ENCODE results near the gene TNNC2.
A peak's percentile ranks its signal among the peaks of the same experiment; 100 is the strongest.
"Not testable (repeated sequence)": the region's sequence is repeated elsewhere in the genome, so short reads cannot be mapped to it uniquely, and the experiment has no call there.

Gene TNNC2

GRCh38 chr20:45798935-45799642, 28.0 kb downstream of the TNNC2 start:
- Histone ChIP-seq H3K4me1 (no peaks in the 10 kb centered on the region), H3K9me3 (no peaks in the 10 kb centered on the region), H3K27me3 (ENCODE audit: low read depth) (no peaks in the 10 kb centered on the region), H3K4me3 (no peak overlapping the region), H3K36me3 (replicated peaks) (peaks cover 39% of the 10 kb centered on the region)
- peak; percentile 57 to 78 for DNase-seq (ENCODE audit: low spot score in 2 of 2)
- in situ Hi-C loops (cut with MboI; ENCODE audit: low sequenced_read_pairs), result no loop called here

DNA sequence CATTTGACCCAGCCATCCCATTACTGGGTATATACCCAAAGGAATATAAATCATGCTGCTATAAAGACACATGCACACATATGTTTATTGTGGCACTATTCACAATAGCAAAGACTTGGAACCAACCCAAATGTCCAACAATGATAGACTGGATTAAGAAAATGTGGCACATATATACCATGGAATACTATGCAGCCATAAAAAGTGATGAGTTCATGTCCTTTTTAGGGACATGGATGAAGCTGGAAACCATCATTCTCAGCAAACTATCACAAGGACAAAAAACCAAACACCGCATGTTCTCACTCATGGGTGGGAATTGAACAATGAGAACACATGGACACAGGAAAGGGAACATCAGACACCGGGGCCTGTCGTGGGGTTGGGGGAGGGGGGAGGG, 29.2 kb downstream of the TNNC2 start:
- H3K9me3 ChIP-seq; DNase-seq (ENCODE audit: low spot score in 2 of 2); in situ Hi-C loops (cut with MboI; ENCODE audit: low sequenced_read_pairs); H3K4me1 ChIP-seq; H3K4me3 ChIP-seq; H3K27me3 ChIP-seq (ENCODE audit: low read depth): not testable (repeated sequence)
- H3K36me3 ChIP-seq (replicated peaks), result peaks cover 34% of the 10 kb centered on the region

DNA sequence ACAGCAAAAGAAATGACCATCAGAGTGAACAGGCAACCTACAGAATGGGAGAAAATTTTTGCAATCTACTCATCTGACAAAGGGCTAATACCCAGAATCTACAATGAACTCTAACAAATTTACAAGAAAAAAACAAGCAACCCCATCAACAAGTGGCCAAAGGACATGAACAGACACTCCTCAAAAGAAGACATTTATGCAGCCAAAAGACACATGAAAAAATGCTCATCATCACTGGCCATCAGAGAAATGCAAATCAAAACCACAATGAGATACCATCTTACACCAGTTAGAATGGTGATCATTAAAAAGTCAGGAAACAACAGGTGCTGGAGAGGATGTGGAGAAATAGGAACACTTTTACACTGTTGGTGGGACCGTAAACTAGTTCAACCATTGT, 29.6 kb downstream of the TNNC2 start:
- in situ Hi-C loops (cut with MboI; ENCODE audit: low sequenced_read_pairs); DNase-seq (ENCODE audit: low spot score in 2 of 2); H3K9me3 ChIP-seq; H3K4me3 ChIP-seq; H3K27me3 ChIP-seq (ENCODE audit: low read depth); H3K4me1 ChIP-seq: not testable (repeated sequence)
- H3K36me3 ChIP-seq (replicated peaks), result peaks cover 34% of the 10 kb centered on the region

DNA sequence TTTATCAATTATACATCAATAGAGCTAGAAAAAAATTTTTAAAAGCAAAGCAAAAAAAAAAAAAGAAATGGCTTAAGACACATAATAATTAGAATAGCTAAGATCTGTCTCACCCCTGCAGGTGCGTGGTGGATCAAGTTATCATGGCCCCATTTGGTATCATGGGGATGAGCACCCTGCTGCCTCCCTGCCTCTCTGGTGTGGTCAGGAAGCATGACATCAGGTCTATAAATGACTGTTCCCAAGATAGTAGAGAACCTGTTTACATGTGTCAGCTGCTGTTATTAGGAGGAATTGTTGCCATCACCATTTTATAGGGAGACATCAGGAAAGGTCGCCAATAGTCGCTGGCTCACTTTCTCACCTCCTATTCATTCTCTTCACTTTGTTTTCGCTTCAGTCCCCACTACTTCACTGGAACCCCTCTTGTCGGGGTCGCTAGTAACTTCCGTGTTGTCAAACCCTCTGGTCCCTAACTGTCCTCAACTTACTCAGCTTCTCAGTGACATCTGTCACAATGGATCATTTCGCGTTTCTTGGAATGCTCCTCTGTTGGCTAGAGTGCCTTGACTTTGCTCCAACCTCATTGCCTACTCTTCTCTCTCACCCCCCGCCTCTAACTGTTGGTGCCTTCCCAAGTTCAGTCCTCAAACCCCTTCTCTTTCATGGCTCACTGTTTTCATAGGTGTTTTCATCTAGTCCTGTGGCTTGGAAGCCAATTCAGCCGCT, 30.6 kb downstream of the TNNC2 start:
- in situ Hi-C loops (cut with MboI; ENCODE audit: low sequenced_read_pairs), result no loop called here
- Histone ChIP-seq H3K4me1 (no peaks in the 10 kb centered on the region), H3K9me3 (no peaks in the 10 kb centered on the region), H3K4me3 (no peak overlapping the region), H3K27me3 (ENCODE audit: low read depth) (no peaks in the 10 kb centered on the region), H3K36me3 (replicated peaks) (peaks cover 27% of the 10 kb centered on the region)
- DNase-seq (ENCODE audit: low spot score in 2 of 2), result no peak

- no peaks in the 10 kb centered on the region for H3K4me1 ChIP-seq
- peaks cover 22% of the 10 kb centered on the region for H3K36me3 ChIP-seq (replicated peaks)
- no peak for DNase-seq (ENCODE audit: low spot score in 2 of 2)
- H3K27me3 ChIP-seq (ENCODE audit: low read depth), result no peaks in the 10 kb centered on the region
- peak overlapping the region; percentile 85 for H3K4me3 ChIP-seq
- no peaks in the 10 kb centered on the region for H3K9me3 ChIP-seq
- in situ Hi-C loops (cut with MboI; ENCODE audit: low sequenced_read_pairs), result no loop called here
Measured at GRCh38 chr20:45792317-45793118, 34.6 kb downstream of the TNNC2 start.

- H3K36me3 ChIP-seq (replicated peaks), result no peaks in the 10 kb centered on the region
- in situ Hi-C loops (cut with MboI; ENCODE audit: low sequenced_read_pairs), result no loop called here
- no peak for DNase-seq (ENCODE audit: low spot score in 2 of 2)
Measured at GRCh38 chr20:45788351-45788750, 38.8 kb downstream of the TNNC2 start.

DNA sequence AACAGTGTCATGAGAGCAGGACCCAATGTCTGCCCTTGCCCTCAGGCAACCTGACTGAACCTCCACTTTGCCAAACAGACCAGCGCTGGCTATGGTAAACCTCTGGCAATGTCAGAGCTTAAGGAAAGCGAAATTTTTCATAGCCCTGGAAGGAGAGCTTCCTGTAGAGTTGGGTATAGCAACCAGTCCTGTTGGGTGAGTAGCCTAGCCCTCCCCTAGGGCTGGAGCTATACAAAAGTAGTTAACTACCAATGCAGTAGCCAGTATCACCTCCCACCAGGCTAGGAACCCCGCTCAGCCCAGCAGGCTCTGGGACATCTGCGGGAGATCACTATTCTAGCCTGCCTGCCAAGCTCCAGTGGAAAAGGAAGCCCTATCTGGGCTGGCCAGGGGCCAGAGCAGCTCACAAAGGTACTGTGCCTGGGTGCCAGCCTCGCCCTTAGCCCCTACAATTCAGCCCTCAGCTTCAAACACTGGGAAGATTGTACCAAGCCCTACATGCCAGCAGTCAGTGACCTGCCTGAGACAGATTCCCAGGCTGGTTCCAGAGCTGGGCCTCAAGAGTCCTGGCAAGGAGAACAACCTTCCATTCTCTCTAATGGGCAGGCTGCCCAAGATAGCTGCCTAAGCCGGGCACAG, 43.3 kb downstream of the TNNC2 start:
- in situ Hi-C loops (cut with MboI; ENCODE audit: low sequenced_read_pairs), result no loop called here
- H3K4me1 ChIP-seq, result no peaks in the 10 kb centered on the region
- H3K9me3 ChIP-seq, result no peaks in the 10 kb centered on the region
- no peaks in the 10 kb centered on the region for H3K36me3 ChIP-seq (replicated peaks)
- no peak for DNase-seq (ENCODE audit: low spot score in 2 of 2)
- H3K4me3 ChIP-seq, result no peak overlapping the region
- H3K27me3 ChIP-seq (ENCODE audit: low read depth), result peaks cover 2% of the 10 kb centered on the region; the same call in 1 of the 2 replicates

More at GRCh38 chr20:45788351-45788750, 38.8 kb downstream of the TNNC2 start:
- no peaks in the 10 kb centered on the region for H3K4me1 ChIP-seq
- H3K4me3 ChIP-seq, result no peak overlapping the region
- H3K27me3 ChIP-seq (ENCODE audit: low read depth), result peaks cover 2% of the 10 kb centered on the region; the same call in 1 of the 2 replicates
- H3K9me3 ChIP-seq, result no peaks in the 10 kb centered on the region

- in situ Hi-C loops (cut with MboI; ENCODE audit: low sequenced_read_pairs), result no loop called here
- DNase-seq (ENCODE audit: low spot score in 2 of 2), result no peak
- Histone ChIP-seq H3K27me3 (ENCODE audit: low read depth) (peaks cover 2% of the 10 kb centered on the region; the same call in 1 of the 2 replicates), H3K36me3 (replicated peaks) (no peaks in the 10 kb centered on the region), H3K4me1 (no peaks in the 10 kb centered on the region), H3K4me3 (no peak overlapping the region), H3K9me3 (no peaks in the 10 kb centered on the region)
Measured at GRCh38 chr20:45782890-45783289, 44.2 kb downstream of the TNNC2 start.

DNA sequence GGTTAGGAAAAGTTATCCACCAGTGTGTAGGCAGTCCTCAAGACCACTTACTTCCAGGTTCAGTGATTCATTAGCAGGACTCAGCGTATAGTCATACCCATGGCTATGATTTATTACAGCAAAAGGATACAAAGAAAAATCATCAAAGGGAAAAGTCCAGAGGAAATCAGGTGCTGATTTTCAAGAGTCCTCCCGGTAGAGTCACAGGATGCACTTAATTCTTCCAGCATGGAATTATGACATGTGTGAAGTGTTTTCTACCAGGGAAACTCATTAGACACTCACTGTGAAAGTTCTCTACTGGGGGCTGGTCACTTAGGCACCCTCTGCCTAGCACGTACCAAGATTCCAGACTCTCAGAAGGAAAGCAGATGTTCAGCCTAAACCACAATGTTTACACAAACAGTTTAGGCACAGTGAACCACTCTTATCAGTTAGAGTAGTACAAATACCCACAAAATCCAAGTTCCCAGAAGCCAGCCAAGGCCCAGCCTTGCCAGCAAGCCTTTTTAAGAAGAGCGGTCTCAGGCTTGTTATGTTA, 45.7 kb downstream of the TNNC2 start:
- H3K36me3 ChIP-seq (replicated peaks), result no peaks in the 10 kb centered on the region
- DNase-seq (ENCODE audit: low spot score in 2 of 2), result no peak
- no peak overlapping the region for H3K4me3 ChIP-seq
- peaks cover 6% of the 10 kb centered on the region; the same call in 1 of the 2 replicates for H3K27me3 ChIP-seq (ENCODE audit: low read depth)
- in situ Hi-C loops (cut with MboI; ENCODE audit: low sequenced_read_pairs), result no loop called here
- H3K9me3 ChIP-seq, result no peaks in the 10 kb centered on the region
- no peaks in the 10 kb centered on the region for H3K4me1 ChIP-seq

DNA sequence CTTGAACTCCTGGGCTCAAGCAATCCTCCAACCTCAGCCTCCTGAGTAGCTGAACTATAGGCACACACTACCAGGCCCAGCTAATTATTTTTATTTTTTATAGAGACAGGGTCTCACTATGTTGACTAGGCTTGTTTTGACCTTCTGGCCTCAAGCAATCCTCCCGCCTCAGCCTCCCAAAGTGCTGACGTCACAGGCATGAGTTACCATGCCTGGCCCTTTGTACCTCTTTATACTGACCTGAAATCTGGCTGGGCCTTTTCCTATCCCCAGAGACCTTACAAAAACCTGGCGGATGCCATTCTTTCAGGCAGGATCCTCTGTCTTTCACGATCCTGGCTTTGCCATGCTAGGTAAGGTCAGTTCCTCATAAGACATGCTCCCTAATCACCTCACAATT, 47.0 kb downstream of the TNNC2 start:
- no peak overlapping the region for H3K4me3 ChIP-seq
- no peaks in the 10 kb centered on the region for H3K9me3 ChIP-seq
- H3K4me1 ChIP-seq, result no peaks in the 10 kb centered on the region
- H3K27me3 ChIP-seq (ENCODE audit: low read depth), result peaks cover 12% of the 10 kb centered on the region
- DNase-seq (ENCODE audit: low spot score in 2 of 2), result no peak
- no peaks in the 10 kb centered on the region for H3K36me3 ChIP-seq (replicated peaks)
- in situ Hi-C loops (cut with MboI; ENCODE audit: low sequenced_read_pairs), result no loop called here

GRCh38 chr20:45779011-45779915, 47.8 kb downstream of the TNNC2 start:
- Histone ChIP-seq H3K27me3 (ENCODE audit: low read depth) (peaks cover 18% of the 10 kb centered on the region), H3K4me1 (no peaks in the 10 kb centered on the region), H3K36me3 (replicated peaks) (no peaks in the 10 kb centered on the region), H3K4me3 (no peak overlapping the region), H3K9me3 (no peaks in the 10 kb centered on the region)
- in situ Hi-C loops (cut with MboI; ENCODE audit: low sequenced_read_pairs), result loop anchor here (10.0 kb wide), 2 partner anchors 324 to 464 kb away; no protein-coding TSS in a partner anchor
- DNase-seq (ENCODE audit: low spot score in 2 of 2), result no peak

DNA sequence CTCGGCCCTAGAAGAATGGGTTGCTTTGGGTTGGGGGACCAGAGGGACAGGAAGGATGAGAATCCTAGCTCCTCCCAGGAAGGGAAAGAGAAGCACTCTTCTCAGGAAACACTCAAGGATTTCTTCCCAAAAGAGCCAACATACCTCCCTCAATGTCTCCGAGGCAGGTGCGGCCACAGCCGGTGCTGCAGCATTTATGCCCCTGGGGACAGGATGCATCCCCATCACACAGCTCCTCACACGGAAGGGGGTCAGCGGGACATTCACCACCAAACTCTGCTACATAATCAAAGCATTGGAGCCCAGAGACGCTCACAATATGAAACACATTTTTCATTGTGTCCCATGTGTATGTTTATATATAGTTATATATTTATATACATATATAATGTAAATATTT, 50.2 kb downstream of the TNNC2 start:
- H3K4me3 ChIP-seq, result no peak overlapping the region
- in situ Hi-C loops (cut with MboI; ENCODE audit: low sequenced_read_pairs), result loop anchor here (10.0 kb wide), 2 partner anchors 322 to 462 kb away; no protein-coding TSS in a partner anchor
- H3K9me3 ChIP-seq, result no peaks in the 10 kb centered on the region
- no peaks in the 10 kb centered on the region for H3K4me1 ChIP-seq
- H3K27me3 ChIP-seq (ENCODE audit: low read depth), result peaks cover 24% of the 10 kb centered on the region
- no peak for DNase-seq (ENCODE audit: low spot score in 2 of 2)
- H3K36me3 ChIP-seq (replicated peaks), result no peaks in the 10 kb centered on the region

All from HAP-1 (cell line).